Measurements from ENCODE around the gene BCAR1. TPM values are rescaled to one million over a fixed set of nuclear protein-coding genes. Genes with fewer than 3 reads are reported as not detected.

The BCAR1 gene
- total and polyA plus RNA-seq, 2 of the 13 experiments (the other 11 are each of a cell fraction or from before 2014, with no cell fraction given) = 48.1 to 51.7 TPM

- no peak for FAIRE-seq
- Histone ChIP-seq H3K79me2 (ENCODE audit: insufficient read depth, low read length) (peaks cover 81% of the 10 kb centered on the region), H3K9ac (ENCODE audit: insufficient read depth, low read depth, low read length) (peak overlapping the region; percentile 99), H3K27me3 (ENCODE audit: control insufficient read depth in 1 of 2, insufficient read depth in 2 of 2, low read length in 2 of 2) (no peaks in the 10 kb centered on the region; a peak in 1 of 5 replicates), H3K36me3 (replicated peaks in 1 of 2; ENCODE audit: control insufficient read depth in 1 of 2, insufficient read depth in 2 of 2, low read length in 2 of 2) (peaks cover 15 to 19% of the 10 kb centered on the region in 2 experiments), H2AFZ (ENCODE audit: low read length) (no peak overlapping the region), H3K4me3 (replicated peaks in 1 of 3; ENCODE audit: insufficient read depth in 1 of 3, low read depth in 2 of 3, low read length in 3 of 3) (peak overlapping the region in 1 of 3 experiments; percentile 63; a peak in 2 of 6 replicates), H3K9me3 (ENCODE audit: low read length) (no peaks in the 10 kb centered on the region), H4K20me1 (ENCODE audit: insufficient read depth, low read length) (peaks cover 19% of the 10 kb centered on the region; the same call in 1 of the 2 replicates), H3K27ac (ENCODE audit: extremely low read length, insufficient read depth, low read length) (peak overlapping the region; percentile 97), H3K4me1 (ENCODE audit: insufficient read depth, low read length) (peaks cover 71% of the 10 kb centered on the region), H3K4me2 (ENCODE audit: low read depth, low read length) (peak overlapping the region; percentile 84)
- BruUV-seq (replicated peaks) = no TSS peak
- ChIA-PET CTCF (ENCODE audit: low intra/inter-chr PET ratio, low total read pairs) (no interaction called here), POLR2A (interaction anchor here (1.2 to 14.7 kb wide), 6 partner anchors 9 to 62 kb away, joined by 3 to 312 read pairs (median 19); no protein-coding TSS in a partner anchor)
- 77% methylated on average over 10 of the region's 12 CpGs for WGBS (ENCODE audit: low lambda C conversion rate)
- intact Hi-C loops (cut with micrococcal nuclease; ENCODE audit: unreplicated experiment) = loop anchor here (5.0 kb wide), 1 partner anchor 249 kb away; the partner anchor contains the start of gene ZNRF1
- no peak for DNase-seq (ENCODE audit: low spot score)
- in situ Hi-C loops (cut with HindIII; ENCODE audit: extremely low pct_ligation_motif_present, low pct_unique_long_range_greater_than_20kb) = no loop called here
- ATAC-seq = no peak
- TF ChIP-seq MNT (IDR thresholded peaks at IDR 0.05) = no peak
- no peak for TF ChIP-seq ZNF414 (CRISPR knock-in tag; IDR thresholded peaks at IDR 0.05)
- peak; percentile 66 for TF ChIP-seq HOXA3 (CRISPR knock-in tag; IDR thresholded peaks at IDR 0.05)
- TF ChIP-seq ZNF574 (CRISPR knock-in tag; IDR thresholded peaks at IDR 0.05) = peak; percentile 22; the same call in 1 of the 2 replicates
- TF ChIP-seq DPF2 (CRISPR knock-in tag; IDR thresholded peaks at IDR 0.05; ENCODE audit: borderline replicate concordance, low read depth) = no peak
- TF ChIP-seq SPEN (CRISPR knock-in tag; IDR thresholded peaks at IDR 0.05; ENCODE audit: low read depth) = 0 out of 2 replicates have a peak, but pooled peaks have one; percentile 16
- no peak for TF ChIP-seq ATF7 (IDR thresholded peaks at IDR 0.05)
- TF ChIP-seq ATF7 (CRISPR knock-in tag; IDR thresholded peaks at IDR 0.05) = 0 out of 2 replicates have a peak, but pooled peaks have one; percentile 47
- no peak; the same call in 1 of the 2 replicates for TF ChIP-seq UBTF (CRISPR knock-in tag; IDR thresholded peaks at IDR 0.05)
- peak; percentile 70 for TF ChIP-seq ZNF687 (CRISPR knock-in tag; IDR thresholded peaks at IDR 0.05)
- TF ChIP-seq MXD4 (CRISPR knock-in tag; IDR thresholded peaks at IDR 0.05) = no peak
These were observed 4.8 kb downstream of the BCAR1 start for GRCh38 chr16:75246504-75247205.

Data from HepG2 (cell line).